ENCODE data around the gene KANK3. TPM values are rescaled to one million over a fixed set of nuclear protein-coding genes. Genes with fewer than 3 reads are reported as not detected.

Gene KANK3
- polyA plus RNA-seq, 2 of the 4 experiments (the other 2 are of a cell fraction), result 1.0 to 1.5 TPM

DNA sequence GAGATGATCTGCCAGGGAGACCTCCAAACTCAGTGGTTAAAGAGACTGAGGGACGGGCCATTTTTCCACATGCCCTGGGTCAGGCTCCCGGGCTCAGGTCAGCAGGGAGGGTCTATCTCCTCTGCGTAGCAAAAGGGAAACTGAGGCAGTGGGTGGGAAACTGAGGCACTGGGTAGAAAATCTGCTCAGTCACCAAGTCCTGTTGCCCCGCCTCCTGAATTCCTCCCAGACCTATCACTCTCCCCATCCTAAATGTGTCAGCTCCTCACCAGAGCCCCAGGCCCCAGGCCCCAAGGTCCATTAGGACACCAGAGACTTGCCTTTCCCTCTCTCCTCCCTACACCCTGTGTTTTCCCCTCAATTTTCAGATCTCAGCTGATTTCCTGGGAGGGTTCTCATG lies 37.3 kb downstream of the KANK3 start:
- ATAC-seq (no peak), DNase-seq (ENCODE audit: low read depth in 1 of 2, low spot score in 1 of 2) (no peak), FAIRE-seq (no peak)
- H3K27ac ChIP-seq, result no peak overlapping the region
- no peak for TF ChIP-seq FOSL2 (IDR thresholded peaks at IDR 0.05)
- no peak for TF ChIP-seq FOSL2 (CRISPR knock-in tag; IDR thresholded peaks at IDR 0.05)
- no peak for TF ChIP-seq FOXS1 (CRISPR knock-in tag; IDR thresholded peaks at IDR 0.05)
- no peak for TF ChIP-seq EHMT2 (IDR thresholded peaks at IDR 0.05; ENCODE audit: low read depth)
- TF ChIP-seq POLR2AphosphoS2 (conservative IDR thresholded peaks at IDR 0.05; ENCODE audit: low read length), result no peak
- TF ChIP-seq KDM1A (IDR thresholded peaks at IDR 0.05; ENCODE audit: low read depth), result no peak
- no peak for TF ChIP-seq TFCP2L1 (CRISPR knock-in tag; IDR thresholded peaks at IDR 0.05)
- no peak for TF ChIP-seq HOXB5 (CRISPR knock-in tag; IDR thresholded peaks at IDR 0.05)
- POLR2A ChIA-PET, result no interaction called here
- H3K9me3 ChIP-seq, result no peaks in the 10 kb centered on the region
- no peak overlapping the region for H3K4me2 ChIP-seq
- H3K4me1 ChIP-seq, result peaks cover 20% of the 10 kb centered on the region
- no peak overlapping the region for H3K4me3 ChIP-seq
- CTCF ChIA-PET, result interaction anchor here (0.6 to 0.9 kb wide), 2 partner anchors 36 to 148 kb away, joined by 3 read pairs; no protein-coding TSS in a partner anchor
- 68% methylated on average over 4 of the region's 4 CpGs for WGBS (ENCODE audit: missing lambda C conversion rate)

DNA sequence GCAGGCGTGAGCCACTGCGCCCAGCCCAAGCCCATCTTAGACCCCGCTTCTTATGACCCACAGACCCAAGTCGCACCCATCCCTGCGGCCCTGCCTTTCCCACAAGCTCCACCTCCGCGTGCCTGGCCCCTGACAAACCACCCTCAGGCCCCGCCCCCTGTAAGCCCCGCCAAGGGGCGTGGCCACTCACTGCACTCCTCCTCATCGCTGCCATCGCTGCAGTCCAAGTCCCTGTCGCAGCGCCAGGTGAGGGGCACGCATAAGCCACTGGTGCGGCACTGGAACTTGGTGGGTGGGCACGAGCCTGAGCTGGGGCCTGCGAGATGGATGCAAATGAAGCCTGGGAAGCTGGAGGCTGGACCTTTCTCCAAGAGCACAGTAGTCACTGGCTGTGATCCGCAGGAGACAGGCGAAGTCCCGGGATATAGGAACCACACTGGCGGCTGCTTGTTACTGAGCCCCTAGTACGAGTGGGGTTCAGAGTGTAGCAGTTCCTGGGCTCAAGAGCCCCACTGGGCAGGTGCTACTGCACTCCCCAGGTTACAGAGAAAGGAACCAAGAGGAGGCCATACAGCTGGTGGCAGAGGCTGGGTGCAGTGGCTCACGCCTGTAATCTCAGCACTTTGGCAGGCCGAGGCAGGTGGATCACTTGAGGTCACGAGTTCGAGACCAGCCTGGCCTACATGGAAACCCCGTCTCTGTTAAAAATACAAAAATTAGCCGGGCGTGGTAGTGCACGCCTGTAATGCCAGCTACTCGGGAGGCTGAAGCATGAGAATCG lies 38.0 kb downstream of the KANK3 start:
- H3K4me1 ChIP-seq, result peaks cover 20% of the 10 kb centered on the region
- H3K4me3 ChIP-seq, result no peak overlapping the region
- no peaks in the 10 kb centered on the region for H3K9me3 ChIP-seq
- TF ChIP-seq MYC (IDR thresholded peaks at IDR 0.05; ENCODE audit: borderline replicate concordance, low read length) (no peak), PHF8 (IDR thresholded peaks at IDR 0.05; ENCODE audit: borderline replicate concordance, low read depth) (no peak), RFX5 (IDR thresholded peaks at IDR 0.05) (no peak), JUNB (IDR thresholded peaks at IDR 0.05) (no peak), FOXS1 (CRISPR knock-in tag; IDR thresholded peaks at IDR 0.05) (no peak), CEBPB (IDR thresholded peaks at IDR 0.05) (no peak), MAFK (IDR thresholded peaks at IDR 0.05; ENCODE audit: partially characterized antibody) (no peak), ZFP36 (IDR thresholded peaks at IDR 0.05; ENCODE audit: borderline replicate concordance, partially characterized antibody) (no peak)
- TF ChIP-seq, protein P1, sequence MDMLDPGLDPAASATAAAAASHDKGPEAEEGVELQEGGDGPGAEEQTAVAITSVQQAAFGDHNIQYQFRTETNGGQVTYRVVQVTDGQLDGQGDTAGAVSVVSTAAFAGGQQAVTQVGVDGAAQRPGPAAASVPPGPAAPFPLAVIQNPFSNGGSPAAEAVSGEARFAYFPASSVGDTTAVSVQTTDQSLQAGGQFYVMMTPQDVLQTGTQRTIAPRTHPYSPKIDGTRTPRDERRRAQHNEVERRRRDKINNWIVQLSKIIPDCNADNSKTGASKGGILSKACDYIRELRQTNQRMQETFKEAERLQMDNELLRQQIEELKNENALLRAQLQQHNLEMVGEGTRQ (IDR thresholded peaks at IDR 0.05), result no peak
- FAIRE-seq (no peak), ATAC-seq (no peak), DNase-seq (ENCODE audit: low read depth in 1 of 2, low spot score in 1 of 2) (no peak)
- H3K4me2 ChIP-seq, result no peak overlapping the region
- H3K27ac ChIP-seq, result no peak overlapping the region
- 90% methylated on average over 21 of the region's 33 CpGs for WGBS (ENCODE audit: missing lambda C conversion rate)
- POLR2A ChIA-PET, result no interaction called here
- CTCF ChIA-PET, result interaction anchor here (0.6 to 0.9 kb wide), 2 partner anchors 36 to 147 kb away, joined by 3 read pairs; no protein-coding TSS in a partner anchor

DNA sequence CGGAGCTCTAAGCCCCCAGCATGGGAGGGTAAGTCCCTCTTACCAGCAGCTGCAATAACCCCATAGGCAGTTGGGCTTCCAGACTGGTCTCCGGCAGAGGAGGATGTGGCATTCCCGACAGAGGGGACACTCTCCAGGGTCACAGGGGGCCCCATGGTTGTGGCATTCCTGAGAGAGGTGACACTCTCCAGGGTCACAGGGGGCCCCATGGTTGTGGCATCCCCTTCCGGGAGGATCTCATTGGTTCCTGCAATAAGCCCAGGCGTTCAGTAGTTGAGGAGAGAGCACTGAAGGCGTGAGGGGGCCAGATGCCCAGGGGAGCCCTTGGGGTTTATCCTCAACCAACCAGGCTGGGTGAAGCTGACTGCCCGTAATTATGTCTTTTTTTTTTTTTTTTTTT lies 40.3 kb downstream of the KANK3 start:
- FAIRE-seq, result no peak
- no peak overlapping the region for H3K4me3 ChIP-seq
- peaks cover 11% of the 10 kb centered on the region; the same call in 2 of the 3 replicates for H3K4me1 ChIP-seq
- TF ChIP-seq, protein P2, sequence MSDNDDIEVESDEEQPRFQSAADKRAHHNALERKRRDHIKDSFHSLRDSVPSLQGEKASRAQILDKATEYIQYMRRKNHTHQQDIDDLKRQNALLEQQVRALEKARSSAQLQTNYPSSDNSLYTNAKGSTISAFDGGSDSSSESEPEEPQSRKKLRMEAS (IDR thresholded peaks at IDR 0.05), result no peak
- TF ChIP-seq CBX8 (IDR thresholded peaks at IDR 0.05) (no peak), RAD21 (conservative IDR thresholded peaks at IDR 0.05 in 1 of 2, IDR thresholded peaks at IDR 0.05 in 1 of 2) (no peak), SMC3 (IDR thresholded peaks at IDR 0.05) (no peak), EP300 (IDR thresholded peaks at IDR 0.05) (no peak), HOXA7 (CRISPR knock-in tag; IDR thresholded peaks at IDR 0.05) (no peak), ZSCAN20 (CRISPR knock-in tag; IDR thresholded peaks at IDR 0.05) (no peak), ZNF302 (CRISPR knock-in tag; IDR thresholded peaks at IDR 0.05) (no peak), ZFP36 (IDR thresholded peaks at IDR 0.05; ENCODE audit: borderline replicate concordance, partially characterized antibody) (no peak), CEBPB (IDR thresholded peaks at IDR 0.05) (no peak), RFX5 (IDR thresholded peaks at IDR 0.05) (no peak), HOXB5 (CRISPR knock-in tag; IDR thresholded peaks at IDR 0.05) (no peak), FOSL2 (IDR thresholded peaks at IDR 0.05) (no peak), FOSL2 (CRISPR knock-in tag; IDR thresholded peaks at IDR 0.05) (no peak)
- TF ChIP-seq, protein P3, sequence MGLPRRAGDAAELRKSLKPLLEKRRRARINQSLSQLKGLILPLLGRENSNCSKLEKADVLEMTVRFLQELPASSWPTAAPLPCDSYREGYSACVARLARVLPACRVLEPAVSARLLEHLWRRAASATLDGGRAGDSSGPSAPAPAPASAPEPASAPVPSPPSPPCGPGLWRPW (IDR thresholded peaks at IDR 0.05), result no peak
- TF ChIP-seq, protein P4, sequence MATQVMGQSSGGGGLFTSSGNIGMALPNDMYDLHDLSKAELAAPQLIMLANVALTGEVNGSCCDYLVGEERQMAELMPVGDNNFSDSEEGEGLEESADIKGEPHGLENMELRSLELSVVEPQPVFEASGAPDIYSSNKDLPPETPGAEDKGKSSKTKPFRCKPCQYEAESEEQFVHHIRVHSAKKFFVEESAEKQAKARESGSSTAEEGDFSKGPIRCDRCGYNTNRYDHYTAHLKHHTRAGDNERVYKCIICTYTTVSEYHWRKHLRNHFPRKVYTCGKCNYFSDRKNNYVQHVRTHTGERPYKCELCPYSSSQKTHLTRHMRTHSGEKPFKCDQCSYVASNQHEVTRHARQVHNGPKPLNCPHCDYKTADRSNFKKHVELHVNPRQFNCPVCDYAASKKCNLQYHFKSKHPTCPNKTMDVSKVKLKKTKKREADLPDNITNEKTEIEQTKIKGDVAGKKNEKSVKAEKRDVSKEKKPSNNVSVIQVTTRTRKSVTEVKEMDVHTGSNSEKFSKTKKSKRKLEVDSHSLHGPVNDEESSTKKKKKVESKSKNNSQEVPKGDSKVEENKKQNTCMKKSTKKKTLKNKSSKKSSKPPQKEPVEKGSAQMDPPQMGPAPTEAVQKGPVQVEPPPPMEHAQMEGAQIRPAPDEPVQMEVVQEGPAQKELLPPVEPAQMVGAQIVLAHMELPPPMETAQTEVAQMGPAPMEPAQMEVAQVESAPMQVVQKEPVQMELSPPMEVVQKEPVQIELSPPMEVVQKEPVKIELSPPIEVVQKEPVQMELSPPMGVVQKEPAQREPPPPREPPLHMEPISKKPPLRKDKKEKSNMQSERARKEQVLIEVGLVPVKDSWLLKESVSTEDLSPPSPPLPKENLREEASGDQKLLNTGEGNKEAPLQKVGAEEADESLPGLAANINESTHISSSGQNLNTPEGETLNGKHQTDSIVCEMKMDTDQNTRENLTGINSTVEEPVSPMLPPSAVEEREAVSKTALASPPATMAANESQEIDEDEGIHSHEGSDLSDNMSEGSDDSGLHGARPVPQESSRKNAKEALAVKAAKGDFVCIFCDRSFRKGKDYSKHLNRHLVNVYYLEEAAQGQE (IDR thresholded peaks at IDR 0.05), result no peak
- TF ChIP-seq, protein P5, sequence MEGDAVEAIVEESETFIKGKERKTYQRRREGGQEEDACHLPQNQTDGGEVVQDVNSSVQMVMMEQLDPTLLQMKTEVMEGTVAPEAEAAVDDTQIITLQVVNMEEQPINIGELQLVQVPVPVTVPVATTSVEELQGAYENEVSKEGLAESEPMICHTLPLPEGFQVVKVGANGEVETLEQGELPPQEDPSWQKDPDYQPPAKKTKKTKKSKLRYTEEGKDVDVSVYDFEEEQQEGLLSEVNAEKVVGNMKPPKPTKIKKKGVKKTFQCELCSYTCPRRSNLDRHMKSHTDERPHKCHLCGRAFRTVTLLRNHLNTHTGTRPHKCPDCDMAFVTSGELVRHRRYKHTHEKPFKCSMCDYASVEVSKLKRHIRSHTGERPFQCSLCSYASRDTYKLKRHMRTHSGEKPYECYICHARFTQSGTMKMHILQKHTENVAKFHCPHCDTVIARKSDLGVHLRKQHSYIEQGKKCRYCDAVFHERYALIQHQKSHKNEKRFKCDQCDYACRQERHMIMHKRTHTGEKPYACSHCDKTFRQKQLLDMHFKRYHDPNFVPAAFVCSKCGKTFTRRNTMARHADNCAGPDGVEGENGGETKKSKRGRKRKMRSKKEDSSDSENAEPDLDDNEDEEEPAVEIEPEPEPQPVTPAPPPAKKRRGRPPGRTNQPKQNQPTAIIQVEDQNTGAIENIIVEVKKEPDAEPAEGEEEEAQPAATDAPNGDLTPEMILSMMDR (IDR thresholded peaks at IDR 0.05), result no peak
- no peak for ATAC-seq
- CTCF ChIA-PET, result interaction anchor here (0.5 to 1.8 kb wide), 2 partner anchors 11 to 33 kb away, joined by 3 to 4 read pairs; no protein-coding TSS in a partner anchor
- 88% methylated on average over 5 of the region's 7 CpGs for WGBS (ENCODE audit: missing lambda C conversion rate)
- H3K4me2 ChIP-seq, result no peak overlapping the region
- DNase-seq (ENCODE audit: low read depth in 1 of 2, low spot score in 1 of 2), result no peak
- no peaks in the 10 kb centered on the region for H3K9me3 ChIP-seq
- no peak overlapping the region for H3K27ac ChIP-seq
- POLR2A ChIA-PET, result no interaction called here
